Muscle of leg (tissue), 11 donors: ENCODE results near the gene GLT1D1. TPM values are rescaled to one million over a fixed set of nuclear protein-coding genes. Genes with fewer than 3 reads are reported as not detected.

Experiments
- DNase-seq: peaks from one replicate; pipeline ENCODE4 v3.0.0; 2013
- H3K27ac ChIP-seq: one replicate; pipeline ENCODE4 v1.5.1; 2013; ENCODE audit warnings: mild to moderate bottlenecking, low read length, control low read depth
- H3K27me3 ChIP-seq: one replicate; pipeline ENCODE4 v1.6.1; 2013; ENCODE audit warnings: low read length; ENCODE audit not compliant: control insufficient read depth, insufficient read depth
- H3K36me3 ChIP-seq: one replicate; pipeline ENCODE4 v1.6.1; 2013; ENCODE audit warnings: low read length; ENCODE audit not compliant: control insufficient read depth, insufficient read depth
- H3K4me1 ChIP-seq: one replicate; pipeline ENCODE4 v1.6.1; 2013; ENCODE audit warnings: low read length; ENCODE audit not compliant: control insufficient read depth, insufficient read depth
- H3K4me3 ChIP-seq: one replicate; pipeline ENCODE4 v1.5.1; 2013; ENCODE audit warnings: low read length, control low read depth
- H3K9me3 ChIP-seq: replicated peaks from 2 replicates; pipeline ENCODE4 v1.6.1; 2013; ENCODE audit warnings: low read depth, low read length; ENCODE audit not compliant: control insufficient read depth
- WGBS: methylation state at CpG from one replicate; pipeline ENCODE4 v1.1.5; 2013; ENCODE audit warnings: missing lambda C conversion rate; ENCODE audit not compliant: insufficient coverage; 5-methylcytosine and 5-hydroxymethylcytosine counted together
- polyA plus RNA-seq, 8 donors: library from polyadenylated mRNA; unstranded; fragments of 120-200 nt; gene quantifications; one replicate each; pipeline versions ENCODE4 v1.2.1 to v1.2.3, GENCODE V29; 2013; ENCODE audit warnings: inconsistent platforms in 1 of 8, low replicate concordance in 1 of 8; ENCODE audit not compliant: insufficient read length in 8 of 8, insufficient read depth in 1 of 8
- total RNA-seq: library from RNA; stranded (reverse); fragments of 120-200 nt; gene quantifications from one replicate; pipeline ENCODE4 v1.2.4, GENCODE V29; 2013

The GLT1D1 gene
- total and polyA plus RNA-seq, 9 donors = 0.71 to 1.7 (median 1.0) TPM

DNA sequence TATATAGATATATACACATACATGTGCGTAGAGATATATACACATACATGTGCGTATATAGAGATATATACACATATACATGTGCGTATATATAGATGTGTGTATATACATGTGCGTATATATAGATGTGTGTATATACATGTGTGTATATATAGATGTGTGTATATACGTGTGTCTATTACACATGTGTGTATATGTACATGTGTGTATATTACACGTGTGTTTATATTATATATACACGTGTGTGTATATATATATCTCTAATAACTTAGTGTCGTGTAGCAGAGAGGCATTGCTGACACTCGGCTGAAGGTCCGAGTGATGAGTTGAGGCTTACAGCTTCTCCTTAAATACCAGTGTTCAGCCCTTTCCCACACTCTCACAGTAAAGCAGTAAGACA, 133.7 kb downstream of the GLT1D1 start:
- Histone ChIP-seq H3K27me3 (peaks cover 3% of the 10 kb centered on the region), H3K4me1 (no peaks in the 10 kb centered on the region), H3K4me3 (no peak overlapping the region), H3K36me3 (no peaks in the 10 kb centered on the region), H3K27ac (no peak overlapping the region), H3K9me3 (peaks cover 3% of the 10 kb centered on the region)
- DNase-seq = no peak
- 100% methylated on average over 1 of the region's 10 CpGs for WGBS

DNA sequence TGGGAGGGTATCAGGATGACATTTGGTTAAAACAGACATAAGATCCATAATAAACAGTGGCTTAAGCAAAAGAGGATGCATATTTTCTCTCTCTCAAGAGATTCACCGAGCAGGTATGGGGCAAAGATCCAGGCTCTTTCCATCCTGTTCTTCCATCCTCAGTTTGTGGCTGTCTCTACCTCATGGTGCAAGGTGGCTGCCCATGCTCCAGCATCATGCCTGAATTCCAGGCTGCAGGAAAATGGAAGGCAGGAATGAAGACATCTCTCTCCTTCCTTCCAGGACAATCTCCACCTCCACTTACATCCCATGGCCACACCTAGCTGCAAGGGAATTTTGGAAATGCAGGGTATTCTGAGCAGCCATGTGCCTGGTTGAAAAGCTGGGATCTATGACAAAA, 136.0 kb downstream of the GLT1D1 start:
- H3K27me3 ChIP-seq = no peaks in the 10 kb centered on the region
- peaks cover 3% of the 10 kb centered on the region for H3K9me3 ChIP-seq
- H3K36me3 ChIP-seq = no peaks in the 10 kb centered on the region
- DNase-seq = no peak
- 82% methylated on average over 1 of the region's 1 CpG for WGBS
- H3K4me3 ChIP-seq = no peak overlapping the region
- H3K27ac ChIP-seq = no peak overlapping the region
- no peaks in the 10 kb centered on the region for H3K4me1 ChIP-seq

DNA sequence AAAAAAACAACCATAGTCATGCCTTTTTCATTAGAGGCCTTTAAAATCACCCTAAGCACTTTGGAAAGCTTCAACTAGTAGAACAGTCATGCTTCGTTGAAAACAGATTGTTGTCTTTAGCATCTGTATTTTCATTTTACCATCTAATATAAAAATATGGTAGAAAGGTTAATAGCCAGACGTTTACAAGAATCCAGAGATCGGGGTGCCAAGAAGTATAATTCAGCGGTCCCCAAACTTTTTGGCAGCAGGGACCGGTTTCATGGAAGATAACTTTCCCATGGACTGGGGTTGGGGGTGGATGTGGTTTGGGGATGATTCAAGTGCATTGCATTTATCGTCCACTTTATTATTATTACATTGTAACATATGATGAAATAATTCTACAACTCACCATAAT, 138.4 kb downstream of the GLT1D1 start:
- peaks cover 2% of the 10 kb centered on the region for H3K4me1 ChIP-seq
- H3K27ac ChIP-seq = no peak overlapping the region
- no peaks in the 10 kb centered on the region for H3K36me3 ChIP-seq
- H3K9me3 ChIP-seq = peaks cover 3% of the 10 kb centered on the region
- 5% methylated on average over 3 of the region's 6 CpGs for WGBS
- no peak overlapping the region for H3K4me3 ChIP-seq
- H3K27me3 ChIP-seq = no peaks in the 10 kb centered on the region
- DNase-seq = peak; percentile 73

DNA sequence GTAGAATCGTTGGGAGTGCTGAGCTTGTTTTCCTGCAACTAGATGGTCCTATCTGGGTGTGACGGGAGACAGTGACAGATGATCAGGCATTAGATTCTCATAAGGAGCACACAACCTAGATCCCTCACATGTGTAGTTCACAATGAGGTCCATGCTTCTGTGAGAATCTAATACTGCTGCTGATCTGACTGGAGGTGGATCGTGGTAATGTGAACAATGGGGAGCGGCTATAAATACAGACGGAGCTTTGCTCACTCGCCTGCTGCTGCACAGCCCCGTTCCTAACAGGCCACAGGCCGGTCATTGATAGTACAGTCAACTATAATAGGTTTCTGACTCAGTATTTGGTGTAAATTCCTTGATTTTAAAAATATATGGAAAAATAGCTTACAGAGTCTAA, 138.8 kb downstream of the GLT1D1 start:
- Histone ChIP-seq H3K4me1 (peaks cover 2% of the 10 kb centered on the region), H3K27ac (no peak overlapping the region), H3K27me3 (no peaks in the 10 kb centered on the region), H3K36me3 (no peaks in the 10 kb centered on the region), H3K9me3 (peaks cover 3% of the 10 kb centered on the region), H3K4me3 (no peak overlapping the region)
- DNase-seq = no peak
- WGBS = 65% methylated on average over 4 of the region's 8 CpGs

DNA sequence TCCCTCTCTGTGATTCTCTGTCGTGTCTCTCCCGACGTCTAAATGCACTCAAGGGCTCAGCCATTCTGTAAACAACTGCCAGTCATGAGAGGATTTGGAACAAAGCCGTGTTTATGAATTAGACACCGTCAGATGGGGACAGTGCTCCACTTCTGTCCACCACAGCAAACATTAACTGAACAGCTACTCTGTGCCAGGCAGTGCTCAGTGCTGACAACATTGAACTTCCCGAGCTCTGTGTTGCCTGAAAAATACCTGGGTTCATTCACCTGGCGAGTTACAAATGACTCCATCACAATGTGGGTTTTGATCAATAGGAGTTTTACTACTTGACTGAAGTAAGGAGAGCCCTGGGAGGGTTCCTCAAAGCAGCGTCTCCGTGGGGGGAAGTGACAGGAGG, 139.3 kb downstream of the GLT1D1 start:
- peaks cover 2% of the 10 kb centered on the region for H3K4me1 ChIP-seq
- H3K36me3 ChIP-seq = no peaks in the 10 kb centered on the region
- DNase-seq = no peak
- no peak overlapping the region for H3K27ac ChIP-seq
- peaks cover 3% of the 10 kb centered on the region for H3K9me3 ChIP-seq
- no peaks in the 10 kb centered on the region for H3K27me3 ChIP-seq
- no peak overlapping the region for H3K4me3 ChIP-seq
- WGBS = 66% methylated on average over 8 of the region's 9 CpGs

DNA sequence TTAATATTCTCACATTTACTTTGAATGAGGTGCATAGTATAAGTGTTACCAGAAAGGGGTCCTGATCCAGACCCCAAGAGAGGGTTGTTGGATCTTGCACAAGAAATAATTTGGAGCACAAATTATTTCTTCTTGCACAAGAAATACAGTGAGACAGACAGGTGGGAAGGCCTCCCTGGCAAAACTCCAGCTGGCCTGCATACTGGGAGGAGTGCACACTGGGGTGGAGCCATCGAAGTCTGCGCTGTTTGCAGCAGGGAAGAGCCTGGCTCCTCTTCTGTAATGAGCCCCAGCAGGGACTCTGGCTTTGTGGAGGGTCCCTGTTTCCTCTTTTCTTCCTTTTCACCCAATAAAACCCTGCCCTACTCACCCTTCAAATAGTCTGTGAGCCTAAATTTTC, 141.6 kb downstream of the GLT1D1 start:
- H3K27me3 ChIP-seq = no peaks in the 10 kb centered on the region
- WGBS = 27% methylated on average over 2 of the region's 2 CpGs
- H3K4me3 ChIP-seq = no peak overlapping the region
- peaks cover 2% of the 10 kb centered on the region for H3K4me1 ChIP-seq
- peak; percentile 80 for DNase-seq
- H3K27ac ChIP-seq = no peak overlapping the region
- no peaks in the 10 kb centered on the region for H3K36me3 ChIP-seq
- H3K9me3 ChIP-seq = no peaks in the 10 kb centered on the region

DNA sequence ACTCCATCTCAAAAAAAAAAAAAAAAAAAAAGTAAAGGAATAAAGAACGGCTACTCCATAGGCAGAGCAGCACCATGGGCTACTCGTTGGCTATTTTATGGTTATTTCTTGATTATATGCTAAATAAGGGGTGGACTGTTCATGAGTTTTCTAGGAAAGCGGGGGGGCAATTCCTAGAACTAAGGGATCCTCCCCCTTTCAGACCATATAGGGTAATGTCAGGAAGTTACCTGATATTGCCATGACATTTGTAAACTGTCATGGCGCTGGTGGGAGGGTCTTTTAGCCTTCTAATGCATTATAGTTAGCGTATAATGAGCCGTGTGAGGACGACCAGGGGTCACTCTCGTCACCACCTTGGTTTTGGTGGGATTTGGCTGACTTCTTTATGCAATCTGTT, 142.3 kb downstream of the GLT1D1 start:
- no peak overlapping the region for H3K27ac ChIP-seq
- no peak overlapping the region for H3K4me3 ChIP-seq
- WGBS = 83% methylated on average over 1 of the region's 8 CpGs
- H3K36me3 ChIP-seq = no peaks in the 10 kb centered on the region
- no peaks in the 10 kb centered on the region for H3K9me3 ChIP-seq
- H3K27me3 ChIP-seq = no peaks in the 10 kb centered on the region
- no peak for DNase-seq
- H3K4me1 ChIP-seq = peaks cover 2% of the 10 kb centered on the region

- Histone ChIP-seq H3K36me3 (no peaks in the 10 kb centered on the region), H3K4me1 (no peaks in the 10 kb centered on the region), H3K4me3 (no peak overlapping the region), H3K27me3 (no peaks in the 10 kb centered on the region), H3K9me3 (no peaks in the 10 kb centered on the region), H3K27ac (no peak overlapping the region)
- DNase-seq = no peak
- WGBS = 82% methylated on average over 5 of the region's 6 CpGs
Observed at GRCh38 chr12:129001826-129002225, 148.5 kb downstream of the GLT1D1 start.

DNA sequence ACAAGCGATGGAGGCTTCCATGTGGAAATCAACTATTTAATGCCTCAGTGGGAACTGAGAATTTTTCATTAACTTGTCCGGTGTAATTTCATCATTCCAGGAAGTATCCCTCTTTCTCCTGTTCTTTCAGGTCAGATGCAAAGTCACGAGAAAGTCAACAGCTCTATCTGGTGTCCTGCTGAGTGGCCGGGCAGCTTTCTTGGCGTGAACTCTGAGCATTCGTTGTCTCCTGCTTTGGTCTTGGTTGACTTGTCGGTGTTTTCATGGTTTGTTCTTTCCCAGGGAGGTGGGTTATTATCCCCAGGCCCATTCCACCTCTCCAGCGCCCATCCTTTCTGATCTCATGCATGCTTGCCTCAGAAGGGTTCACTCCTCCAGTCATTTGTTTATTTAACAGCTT, 149.1 kb downstream of the GLT1D1 start:
- WGBS = no CpG with 5 or more reads among the region's 8 CpGs
- no peak for DNase-seq

GRCh38 chr12:129005416-129005815, 152.1 kb downstream of the GLT1D1 start:
- WGBS = 89% methylated on average over 8 of the region's 8 CpGs
- Histone ChIP-seq H3K36me3 (no peaks in the 10 kb centered on the region), H3K27me3 (peaks cover 2% of the 10 kb centered on the region), H3K4me3 (no peak overlapping the region), H3K4me1 (no peaks in the 10 kb centered on the region), H3K27ac (no peak overlapping the region), H3K9me3 (no peaks in the 10 kb centered on the region)
- DNase-seq = no peak

More for the DNA sequence above, 149.1 kb downstream of the GLT1D1 start:
- no peaks in the 10 kb centered on the region for H3K36me3 ChIP-seq
- H3K4me1 ChIP-seq = no peaks in the 10 kb centered on the region
- no peaks in the 10 kb centered on the region for H3K9me3 ChIP-seq
- no peak overlapping the region for H3K27ac ChIP-seq
- H3K4me3 ChIP-seq = no peak overlapping the region
- H3K27me3 ChIP-seq = no peaks in the 10 kb centered on the region

DNA sequence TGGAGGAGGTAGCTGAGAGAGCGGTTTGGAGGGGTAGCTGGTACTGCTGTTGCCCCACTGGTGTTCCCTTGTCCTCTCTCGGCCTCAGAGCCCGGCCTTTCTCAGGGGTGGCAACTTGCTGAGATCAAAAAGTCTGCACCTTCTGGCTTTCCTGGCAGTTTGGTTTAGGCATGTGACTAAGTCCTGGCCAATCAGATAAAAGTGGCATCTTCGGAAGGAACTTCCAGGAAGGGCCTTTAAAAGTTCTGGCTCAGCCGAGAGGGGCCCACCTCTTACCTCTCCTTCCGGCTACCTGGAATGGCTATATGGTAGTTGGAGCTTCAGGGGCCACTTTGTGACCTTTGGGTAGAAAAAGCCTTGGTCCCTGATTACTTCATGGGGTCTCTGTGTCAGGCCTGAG, 152.6 kb downstream of the GLT1D1 start:
- DNase-seq = no peak
- 100% methylated on average over 3 of the region's 6 CpGs for WGBS
- H3K4me3 ChIP-seq = no peak overlapping the region
- no peak overlapping the region for H3K27ac ChIP-seq
- H3K27me3 ChIP-seq = peaks cover 2% of the 10 kb centered on the region
- no peaks in the 10 kb centered on the region for H3K36me3 ChIP-seq
- no peaks in the 10 kb centered on the region for H3K9me3 ChIP-seq
- no peaks in the 10 kb centered on the region for H3K4me1 ChIP-seq
